ENCODE measurements around the gene FLOT1. TPM values are rescaled to one million over a fixed set of nuclear protein-coding genes. Genes with fewer than 3 reads are reported as not detected.
A peak's percentile ranks its signal among the peaks of the same experiment; 100 is the strongest.

Gene FLOT1
- total RNA-seq, 2 donors from 2014 or later, result 219 to 319 TPM

- no peak for DNase-seq (ENCODE audit: low spot score)
- ATAC-seq, result no peak
- Mint-ChIP-seq H3K4me1 (ENCODE audit: low read depth in 2 of 2) (peaks cover 23 to 29% of the 10 kb centered on the region in 2 donors), H3K36me3 (peaks cover 11% of the 10 kb centered on the region), H3K27me3 (no peaks in the 10 kb centered on the region), H3K9me3 (no peaks in the 10 kb centered on the region), H3K27ac (peak overlapping the region; percentile 10 to 22), H3K4me3 (no peak overlapping the region)
These were observed 4.8 kb upstream of the FLOT1 start for GRCh38 chr6:30747300-30747687.

GRCh38 chr6:30744054-30744805, 1.7 kb upstream of the FLOT1 start, which contains the start of gene IER3:
Gene IER3, minus strand, starts transcription at chr6:30744547. Its CDS starts 29 bp downstream, at chr6:30744518.
- ATAC-seq (peak; percentile 69 to 81), DNase-seq (ENCODE audit: low spot score) (peak; percentile 94)
- H3K4me1 Mint-ChIP-seq (ENCODE audit: low read depth in 2 of 2), result peaks cover 51% of the 10 kb centered on the region in 2 donors
- H3K9me3 Mint-ChIP-seq, result no peaks in the 10 kb centered on the region
- peak within 1 kb of the TSS; percentile 94 for H3K4me3 Mint-ChIP-seq
- peak within 1 kb of the TSS; percentile 87 to 95 for H3K27ac Mint-ChIP-seq
- H3K27me3 Mint-ChIP-seq, result no peaks in the 10 kb centered on the region
- H3K36me3 Mint-ChIP-seq, result peaks cover 30% of the 10 kb centered on the region

- no peaks in the 10 kb centered on the region for H3K9me3 Mint-ChIP-seq
- H3K36me3 Mint-ChIP-seq, result peaks cover 38% of the 10 kb centered on the region
- peaks cover 56 to 60% of the 10 kb centered on the region in 2 donors for H3K4me1 Mint-ChIP-seq (ENCODE audit: low read depth in 2 of 2)
- peak overlapping the region; percentile 94 for H3K4me3 Mint-ChIP-seq
- no peaks in the 10 kb centered on the region for H3K27me3 Mint-ChIP-seq
- H3K27ac Mint-ChIP-seq, result peak overlapping the region; percentile 87 to 95
- ATAC-seq (peak; percentile 0 to 8), DNase-seq (ENCODE audit: low spot score) (peak; percentile 68)
These were observed 889 bp upstream of the FLOT1 start for GRCh38 chr6:30743099-30744053.

GRCh38 chr6:30741789-30742315, 635 bp downstream of the FLOT1 start:
- Mint-ChIP-seq H3K4me3 (peak overlapping the region; percentile 94), H3K36me3 (peaks cover 40% of the 10 kb centered on the region), H3K27ac (peak overlapping the region; percentile 87 to 95), H3K9me3 (no peaks in the 10 kb centered on the region), H3K4me1 (ENCODE audit: low read depth in 2 of 2) (peaks cover 59 to 69% of the 10 kb centered on the region in 2 donors), H3K27me3 (no peaks in the 10 kb centered on the region)
- ATAC-seq, result peak in 1 of 2 donors; percentile 4
- no peak for DNase-seq (ENCODE audit: low spot score)

- Mint-ChIP-seq H3K9me3 (no peaks in the 10 kb centered on the region), H3K4me1 (ENCODE audit: low read depth in 2 of 2) (peaks cover 62 to 74% of the 10 kb centered on the region in 2 donors), H3K36me3 (peaks cover 45% of the 10 kb centered on the region), H3K4me3 (peak overlapping the region; percentile 94), H3K27me3 (no peaks in the 10 kb centered on the region), H3K27ac (peak overlapping the region; percentile 87 to 95)
- ATAC-seq, result no peak
- no peak for DNase-seq (ENCODE audit: low spot score)
These were observed 1.3 kb downstream of the FLOT1 start for GRCh38 chr6:30741063-30741779.

- ATAC-seq, result no peak
- H3K27ac Mint-ChIP-seq, result peak overlapping the region; percentile 87 to 95
- no peaks in the 10 kb centered on the region for H3K27me3 Mint-ChIP-seq
- peaks cover 68 to 79% of the 10 kb centered on the region in 2 donors for H3K4me1 Mint-ChIP-seq (ENCODE audit: low read depth in 2 of 2)
- no peaks in the 10 kb centered on the region for H3K9me3 Mint-ChIP-seq
- H3K4me3 Mint-ChIP-seq, result peak overlapping the region; percentile 94
- H3K36me3 Mint-ChIP-seq, result peaks cover 50% of the 10 kb centered on the region
- no peak for DNase-seq (ENCODE audit: low spot score)
These were observed 2.0 kb downstream of the FLOT1 start for GRCh38 chr6:30740540-30740870.

GRCh38 chr6:30738532-30738931, 4.0 kb downstream of the FLOT1 start:
- no peaks in the 10 kb centered on the region for H3K27me3 Mint-ChIP-seq
- H3K9me3 Mint-ChIP-seq, result no peaks in the 10 kb centered on the region
- no peak for ATAC-seq
- peaks cover 62 to 64% of the 10 kb centered on the region in 2 donors for H3K4me1 Mint-ChIP-seq (ENCODE audit: low read depth in 2 of 2)
- H3K4me3 Mint-ChIP-seq, result peak overlapping the region; percentile 94
- H3K27ac Mint-ChIP-seq, result peak overlapping the region; percentile 12 to 87
- no peak for DNase-seq (ENCODE audit: low spot score)
- H3K36me3 Mint-ChIP-seq, result peaks cover 49% of the 10 kb centered on the region

GRCh38 chr6:30735668-30736314, 6.7 kb downstream of the FLOT1 start:
- no peak for DNase-seq (ENCODE audit: low spot score)
- Mint-ChIP-seq H3K4me1 (ENCODE audit: low read depth in 2 of 2) (peaks cover 54 to 59% of the 10 kb centered on the region in 2 donors), H3K4me3 (peak overlapping the region; percentile 86), H3K36me3 (peaks cover 36% of the 10 kb centered on the region), H3K27me3 (no peaks in the 10 kb centered on the region), H3K27ac (peak overlapping the region; percentile 87 to 89), H3K9me3 (no peaks in the 10 kb centered on the region)
- no peak for ATAC-seq

GRCh38 chr6:30732237-30732943, 10.1 kb downstream of the FLOT1 start:
- Mint-ChIP-seq H3K36me3 (peaks cover 21% of the 10 kb centered on the region), H3K27ac (no peak overlapping the region), H3K27me3 (no peaks in the 10 kb centered on the region), H3K9me3 (no peaks in the 10 kb centered on the region), H3K4me3 (no peak overlapping the region), H3K4me1 (ENCODE audit: low read depth in 2 of 2) (peaks cover 21 to 40% of the 10 kb centered on the region in 2 donors)
- ATAC-seq (no peak), DNase-seq (ENCODE audit: low spot score) (no peak)

- Mint-ChIP-seq H3K36me3 (peaks cover 10% of the 10 kb centered on the region), H3K4me1 (ENCODE audit: low read depth in 2 of 2) (peaks cover 7 to 30% of the 10 kb centered on the region in 2 donors), H3K4me3 (no peak overlapping the region), H3K27me3 (no peaks in the 10 kb centered on the region), H3K27ac (no peak overlapping the region), H3K9me3 (no peaks in the 10 kb centered on the region)
- DNase-seq (ENCODE audit: low spot score), result no peak
- peak; percentile 79 to 82 for ATAC-seq
These were observed 11.7 kb downstream of the FLOT1 start for GRCh38 chr6:30730601-30731435.

- Mint-ChIP-seq H3K27me3 (no peaks in the 10 kb centered on the region), H3K36me3 (peaks cover 28% of the 10 kb centered on the region), H3K27ac (no peak overlapping the region), H3K4me1 (ENCODE audit: low read depth in 2 of 2) (peaks cover 28 to 44% of the 10 kb centered on the region in 2 donors), H3K4me3 (no peak overlapping the region), H3K9me3 (no peaks in the 10 kb centered on the region)
- ATAC-seq, result no peak
- no peak for DNase-seq (ENCODE audit: low spot score)
These were observed 14.4 kb downstream of the FLOT1 start for GRCh38 chr6:30727920-30728553.
